GM12874 (cell line): ENCODE measurements around the gene POLR2H.

Experiments
- TF ChIP-seq, protein P1 (sequence below): IDR thresholded peaks from 2 replicates; pipeline ENCODE4 v1.5.1; 2011; ENCODE audit warnings: low read depth, mild to moderate bottlenecking, control low read depth, low read length, moderate library complexity; ENCODE audit not compliant: insufficient read depth

POLR2H gene

DNA sequence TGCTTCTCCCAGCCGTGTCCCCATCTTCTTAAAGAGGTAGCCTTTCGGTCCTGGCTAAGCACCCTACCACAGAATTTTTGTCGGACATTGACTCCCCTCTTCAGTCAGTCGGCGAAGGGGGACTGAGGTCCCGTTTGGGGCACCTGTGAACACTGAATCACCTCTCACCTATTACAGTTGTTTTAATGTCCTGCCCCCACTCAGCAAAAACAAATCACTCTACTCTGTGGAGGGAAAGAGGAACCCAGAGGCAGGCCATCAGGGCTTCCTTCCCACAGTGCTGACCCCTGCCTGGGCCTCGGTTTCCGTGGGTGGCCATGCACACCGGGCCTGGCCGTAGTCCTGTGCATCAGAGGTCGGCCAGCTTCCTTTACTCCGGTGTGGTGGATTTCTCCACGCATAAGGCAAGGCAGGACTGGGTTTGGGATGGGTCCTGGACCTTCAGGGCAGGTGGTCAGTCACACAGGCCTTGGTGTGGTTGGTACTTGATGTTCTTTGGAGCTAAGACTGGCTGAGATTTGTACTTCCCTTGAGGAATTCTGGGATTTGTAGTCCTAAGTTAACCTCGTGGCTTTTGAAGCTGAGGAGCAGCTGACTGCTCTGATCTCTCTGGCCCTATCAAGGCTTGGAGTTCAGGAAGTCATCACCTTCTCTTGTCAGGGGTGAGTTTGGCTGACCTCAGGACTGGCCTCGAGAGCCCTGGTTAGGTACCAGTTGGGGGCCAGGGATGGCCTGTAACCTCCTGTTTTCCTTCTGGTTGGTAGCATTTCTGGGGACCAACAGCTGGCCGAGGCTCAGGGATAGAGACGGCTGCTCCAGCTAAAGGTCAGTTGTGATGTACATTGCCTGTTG, 24.7 kb upstream of the POLR2H start:
- TF ChIP-seq, protein P1, sequence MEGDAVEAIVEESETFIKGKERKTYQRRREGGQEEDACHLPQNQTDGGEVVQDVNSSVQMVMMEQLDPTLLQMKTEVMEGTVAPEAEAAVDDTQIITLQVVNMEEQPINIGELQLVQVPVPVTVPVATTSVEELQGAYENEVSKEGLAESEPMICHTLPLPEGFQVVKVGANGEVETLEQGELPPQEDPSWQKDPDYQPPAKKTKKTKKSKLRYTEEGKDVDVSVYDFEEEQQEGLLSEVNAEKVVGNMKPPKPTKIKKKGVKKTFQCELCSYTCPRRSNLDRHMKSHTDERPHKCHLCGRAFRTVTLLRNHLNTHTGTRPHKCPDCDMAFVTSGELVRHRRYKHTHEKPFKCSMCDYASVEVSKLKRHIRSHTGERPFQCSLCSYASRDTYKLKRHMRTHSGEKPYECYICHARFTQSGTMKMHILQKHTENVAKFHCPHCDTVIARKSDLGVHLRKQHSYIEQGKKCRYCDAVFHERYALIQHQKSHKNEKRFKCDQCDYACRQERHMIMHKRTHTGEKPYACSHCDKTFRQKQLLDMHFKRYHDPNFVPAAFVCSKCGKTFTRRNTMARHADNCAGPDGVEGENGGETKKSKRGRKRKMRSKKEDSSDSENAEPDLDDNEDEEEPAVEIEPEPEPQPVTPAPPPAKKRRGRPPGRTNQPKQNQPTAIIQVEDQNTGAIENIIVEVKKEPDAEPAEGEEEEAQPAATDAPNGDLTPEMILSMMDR = no peak

DNA sequence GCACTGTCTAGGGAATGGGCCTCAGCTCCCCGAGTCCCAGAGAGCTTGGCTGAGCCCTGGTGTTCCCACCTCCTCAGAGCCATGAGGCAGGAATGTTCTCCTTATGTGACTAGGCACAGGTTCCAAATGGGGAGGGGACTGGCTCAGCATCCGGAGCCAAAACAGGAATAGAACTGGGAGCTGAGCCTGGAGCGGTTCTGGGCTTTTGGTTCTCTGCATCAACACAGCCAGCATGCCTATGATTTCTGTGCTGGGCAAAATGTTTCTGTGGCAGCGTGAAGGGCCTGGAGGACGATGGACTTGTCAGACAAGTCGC, 24.2 kb upstream of the POLR2H start, which contains the start of gene FAM131A:
TSS of gene FAM131A (plus strand) at position 202 of the 316 bp plus-strand sequence. CDS start at position 233, 31 bp downstream.
- TF ChIP-seq, protein P1 = no peak

DNA sequence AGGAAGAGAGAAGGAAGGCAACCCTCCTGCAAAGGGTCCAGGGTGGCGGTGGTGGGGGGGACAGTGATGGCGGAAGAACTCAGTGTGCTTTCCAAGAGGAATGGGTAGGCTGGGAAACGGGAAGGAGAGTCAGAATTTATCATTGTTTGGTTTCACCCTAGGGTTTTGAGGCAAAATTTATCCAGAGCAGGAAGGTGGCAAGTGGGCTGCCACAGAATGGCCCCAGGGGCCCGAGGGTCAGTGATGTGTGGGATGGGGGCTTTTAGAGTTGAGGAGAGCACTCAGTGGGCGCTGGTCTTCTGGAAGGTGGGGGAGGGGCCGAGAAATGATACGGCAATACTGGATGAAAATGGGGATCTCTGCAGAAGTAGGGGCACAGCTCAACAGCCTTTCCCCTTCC, 23.5 kb upstream of the POLR2H start:
- TF ChIP-seq, protein P1 = no peak

DNA sequence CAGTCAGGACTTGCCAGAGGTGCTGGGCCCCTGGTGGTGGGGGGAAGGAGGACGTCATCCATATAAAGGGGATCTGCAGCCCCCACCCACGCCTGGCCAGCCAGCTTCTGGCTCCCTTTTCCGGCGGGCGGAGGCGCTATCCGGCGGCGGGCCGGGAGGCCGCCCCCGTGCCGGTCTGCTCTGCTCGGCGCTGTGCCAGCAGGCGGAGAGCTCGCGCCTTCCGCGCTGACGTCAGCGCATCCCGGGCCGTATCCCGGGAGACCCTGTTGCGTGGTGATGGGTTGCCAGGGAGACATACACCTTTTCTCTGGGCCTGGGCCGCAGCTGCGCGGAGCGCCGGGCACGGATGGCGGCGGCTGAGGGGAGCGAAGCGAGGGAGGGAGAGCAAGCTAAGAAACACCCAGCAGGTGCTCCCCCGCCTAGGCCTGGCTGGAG, 23.0 kb upstream of the POLR2H start:
- TF ChIP-seq, protein P1 = no peak

DNA sequence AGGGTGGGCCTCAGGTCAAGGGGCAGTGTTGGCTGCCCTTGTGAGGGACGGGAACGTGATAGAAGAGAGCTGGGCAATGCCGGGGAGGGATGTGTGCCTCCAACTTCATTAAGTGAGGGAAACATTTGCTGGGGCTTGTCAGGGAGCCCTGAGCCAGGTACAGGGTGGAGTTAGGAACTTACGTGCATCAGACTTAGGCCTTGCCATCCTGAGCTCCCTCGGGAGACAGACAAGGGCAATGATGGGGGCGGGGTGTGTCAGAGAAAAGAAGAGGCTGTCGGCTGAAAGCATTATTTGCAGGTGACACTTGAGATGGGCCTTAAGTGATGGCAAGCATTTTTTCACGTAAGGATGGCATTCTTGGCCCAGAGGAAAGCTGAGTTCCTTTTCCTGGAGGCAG, 22.5 kb upstream of the POLR2H start:
- TF ChIP-seq, protein P1 = no peak

DNA sequence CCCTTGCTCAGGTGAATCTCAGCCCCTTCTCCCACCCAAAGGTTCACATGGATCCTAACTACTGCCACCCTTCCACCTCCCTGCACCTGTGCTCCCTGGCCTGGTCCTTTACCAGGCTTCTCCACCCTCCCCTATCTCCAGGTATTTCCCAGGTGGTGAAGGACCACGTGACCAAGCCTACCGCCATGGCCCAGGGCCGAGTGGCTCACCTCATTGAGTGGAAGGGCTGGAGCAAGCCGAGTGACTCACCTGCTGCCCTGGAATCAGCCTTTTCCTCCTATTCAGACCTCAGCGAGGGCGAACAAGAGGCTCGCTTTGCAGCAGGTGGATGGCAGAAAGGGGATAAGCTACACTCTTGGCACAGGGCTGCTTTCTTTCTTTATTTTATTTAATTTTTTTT, 19.6 kb upstream of the POLR2H start:
- TF ChIP-seq, protein P1 = no peak

DNA sequence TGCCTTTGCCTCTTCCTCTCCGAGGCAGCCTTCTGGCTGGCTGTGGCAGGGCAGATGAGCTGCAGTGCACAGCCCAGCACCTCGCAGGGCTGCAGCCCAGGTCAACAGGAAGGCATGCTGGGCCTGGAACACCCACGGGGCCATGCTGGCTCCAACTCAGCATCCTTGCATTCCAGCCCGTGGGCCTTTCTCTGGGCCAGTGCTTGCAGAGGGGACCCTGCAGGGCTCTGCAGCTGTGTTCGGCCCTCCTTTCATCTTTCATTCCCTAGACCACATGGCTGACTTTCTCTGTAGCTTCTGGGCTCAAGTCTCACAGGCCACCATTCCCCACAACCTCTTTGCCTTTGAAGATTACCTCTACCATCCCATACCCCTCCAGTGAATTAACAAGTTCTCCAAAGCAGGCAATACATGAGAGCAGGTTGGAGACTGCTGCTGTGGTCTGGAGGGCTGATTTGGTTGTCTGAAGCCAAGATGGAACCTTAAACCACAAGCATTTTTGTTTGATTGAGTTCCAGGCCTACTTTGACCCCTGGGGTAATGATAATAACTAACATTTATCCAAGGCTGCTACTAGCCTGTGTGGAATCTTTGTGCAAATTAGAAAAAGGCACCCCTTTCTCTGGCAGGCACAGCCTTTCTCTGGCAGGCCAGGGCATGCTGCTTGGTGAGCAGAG, 18.2 kb upstream of the POLR2H start:
- TF ChIP-seq, protein P1 = no peak
